HG03039 (cell line): ENCODE data around the gene PTPRN2.
"Not testable (repeated sequence)": the region's sequence is repeated elsewhere in the genome, so short reads cannot be mapped to it uniquely, and the experiment has no call there.

Experiments used
- ATAC-seq: cut with Tn5 transposase; IDR thresholded peaks from one replicate; pipeline ENCODE4 v1.9.1; 2021; ENCODE audit warnings: mild to moderate bottlenecking, moderate library complexity; ENCODE audit not compliant: unreplicated experiment

PTPRN2 gene

DNA sequence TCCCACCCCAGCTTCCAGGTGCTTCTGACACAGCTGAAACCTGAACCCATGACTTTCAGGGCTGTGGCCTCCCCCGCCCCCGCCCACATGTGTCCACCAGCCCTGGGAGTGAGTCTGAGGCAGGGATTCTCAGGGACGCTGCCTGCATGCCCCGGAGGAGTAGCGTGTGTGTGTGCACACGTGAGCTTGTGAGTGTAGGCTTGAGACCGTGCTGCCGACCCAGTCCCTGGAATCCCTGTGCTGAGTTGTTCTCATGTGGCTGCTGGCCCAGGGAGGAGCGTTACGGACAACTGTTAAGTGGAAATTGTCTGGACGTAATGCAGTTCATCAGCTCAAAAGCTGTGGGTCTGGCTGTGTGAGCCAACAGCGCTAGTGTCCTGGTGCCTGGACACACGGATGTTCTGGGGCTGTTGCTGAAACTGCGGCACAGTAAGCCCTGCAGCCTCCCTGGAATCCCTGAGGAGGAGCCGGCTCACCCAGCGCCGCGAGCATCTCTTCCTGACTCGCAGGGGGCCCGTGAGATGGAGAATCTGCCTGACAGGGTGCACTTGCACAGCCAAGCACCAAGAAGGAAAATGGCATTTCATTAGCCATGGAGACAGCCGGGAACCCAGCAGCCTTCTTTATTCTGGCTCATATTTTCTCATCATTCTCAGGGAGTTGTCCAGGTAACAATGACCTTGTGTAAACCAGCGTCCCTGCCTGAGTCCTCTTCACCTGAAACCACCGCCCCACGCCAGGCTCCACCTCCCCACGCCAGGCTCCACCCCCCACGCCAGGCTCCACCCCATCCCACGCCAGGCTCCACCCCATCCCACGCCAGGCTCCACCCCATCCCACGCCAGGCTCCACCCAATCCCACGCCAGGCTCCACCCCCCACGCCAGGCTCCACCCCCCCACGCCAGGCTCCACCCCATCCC lies 603.9 kb downstream of the PTPRN2 start:
- no peak for ATAC-seq

DNA sequence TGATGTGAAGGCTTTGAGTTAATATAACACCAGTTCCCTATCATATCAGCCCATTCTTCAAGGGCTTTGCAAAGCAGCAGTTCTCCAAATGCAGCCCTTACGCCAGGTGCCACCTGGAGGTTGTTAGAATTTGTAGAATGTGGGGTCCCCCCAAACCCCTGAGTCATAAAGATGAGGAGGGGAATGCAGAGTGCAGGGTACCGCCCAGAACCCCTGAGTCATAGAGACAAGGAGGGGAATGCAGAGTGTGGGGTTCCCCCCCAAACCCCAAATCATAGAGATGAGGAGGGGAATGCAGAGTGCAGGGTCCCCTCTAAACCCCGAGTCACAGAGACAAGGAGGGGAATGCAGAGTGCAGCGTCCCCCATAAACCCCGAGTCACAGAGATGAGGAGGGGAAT lies 605.8 kb downstream of the PTPRN2 start:
- ATAC-seq: no peak

DNA sequence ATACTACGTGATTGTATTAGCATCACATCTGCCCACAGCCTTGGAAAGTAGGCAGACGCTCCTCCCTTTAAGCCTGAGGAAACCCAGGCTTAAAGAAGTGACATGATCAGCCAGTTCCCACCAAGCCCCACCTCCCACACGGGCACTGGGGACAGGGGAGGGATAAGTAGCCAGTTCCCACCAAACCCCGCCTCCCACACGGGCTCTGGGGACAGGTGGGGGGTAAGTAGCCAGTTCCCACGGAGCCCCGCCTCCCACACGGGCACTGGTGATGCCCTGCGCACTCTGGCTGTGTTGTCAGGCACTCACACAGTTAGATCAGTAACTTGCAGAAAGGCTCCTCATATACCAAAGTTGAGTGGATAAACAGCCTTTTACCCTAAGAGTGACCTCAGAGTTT lies 606.8 kb downstream of the PTPRN2 start:
- no peak for ATAC-seq

DNA sequence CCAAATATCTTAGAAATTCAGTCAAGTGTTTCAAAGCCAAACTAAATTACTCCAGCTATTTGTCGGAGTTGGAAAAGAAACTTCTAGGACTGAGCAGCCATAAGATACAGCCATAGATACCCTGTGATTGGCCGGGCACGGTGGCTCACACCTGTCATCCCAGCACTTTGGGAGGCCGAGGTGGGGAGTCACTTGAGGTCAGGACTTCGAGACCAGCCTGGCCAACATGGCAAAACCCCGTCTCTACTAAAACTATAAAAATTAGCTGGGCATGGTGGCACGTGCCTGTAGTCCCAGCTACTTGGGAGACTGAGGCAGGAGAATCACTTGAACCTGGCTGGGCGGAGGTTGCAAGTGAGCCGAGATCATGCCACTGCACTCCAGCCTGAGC lies 607.3 kb downstream of the PTPRN2 start:
- not testable (repeated sequence) for ATAC-seq

- ATAC-seq: no peak
These were observed 607.8 kb downstream of the PTPRN2 start for GRCh38 chr7:157979636-157980340.

DNA sequence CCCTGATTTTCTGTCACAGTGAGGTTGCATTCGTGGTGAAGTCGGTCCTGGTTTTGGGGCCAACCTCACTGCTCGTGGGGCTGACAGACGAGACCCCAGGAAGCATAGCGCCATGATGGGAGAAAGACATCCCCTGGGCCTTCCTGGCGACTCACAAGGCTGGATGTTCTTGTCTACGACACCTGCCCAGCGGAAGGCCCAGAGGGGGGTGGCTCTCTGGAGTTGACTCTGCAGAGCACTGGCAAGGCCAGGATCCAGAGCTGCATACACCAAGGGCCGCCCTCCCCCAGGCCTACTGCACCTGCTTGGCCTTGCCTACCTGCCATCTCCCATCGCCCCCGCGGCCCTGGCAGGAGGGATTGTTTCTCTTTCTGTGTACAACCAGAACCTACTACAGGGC lies 608.9 kb downstream of the PTPRN2 start:
- no peak for ATAC-seq

GRCh38 chr7:157977717-157978496 lies 609.7 kb downstream of the PTPRN2 start:
- ATAC-seq: no peak

DNA sequence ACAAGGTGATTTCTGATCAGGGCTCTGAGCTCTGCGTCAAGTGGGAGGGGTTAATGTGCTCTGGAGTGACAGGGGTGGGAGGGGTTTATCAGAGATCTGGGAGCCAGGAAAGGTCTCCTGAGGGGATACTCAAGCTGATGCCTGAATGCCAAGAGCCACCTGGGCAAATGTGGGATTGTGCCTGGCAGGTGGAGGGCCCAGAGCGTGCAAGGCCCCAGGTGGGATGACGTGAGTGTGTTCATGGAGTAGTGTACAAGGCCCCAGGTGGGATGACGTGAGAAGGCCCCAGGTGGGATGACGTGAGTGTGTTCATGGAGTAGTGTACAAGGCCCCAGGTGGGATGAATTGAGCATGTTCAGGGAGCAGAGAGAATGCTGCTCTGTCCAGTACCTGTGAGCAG lies 610.3 kb downstream of the PTPRN2 start:
- ATAC-seq: no peak

GRCh38 chr7:157976406-157976805 lies 611.2 kb downstream of the PTPRN2 start:
- ATAC-seq: no peak

DNA sequence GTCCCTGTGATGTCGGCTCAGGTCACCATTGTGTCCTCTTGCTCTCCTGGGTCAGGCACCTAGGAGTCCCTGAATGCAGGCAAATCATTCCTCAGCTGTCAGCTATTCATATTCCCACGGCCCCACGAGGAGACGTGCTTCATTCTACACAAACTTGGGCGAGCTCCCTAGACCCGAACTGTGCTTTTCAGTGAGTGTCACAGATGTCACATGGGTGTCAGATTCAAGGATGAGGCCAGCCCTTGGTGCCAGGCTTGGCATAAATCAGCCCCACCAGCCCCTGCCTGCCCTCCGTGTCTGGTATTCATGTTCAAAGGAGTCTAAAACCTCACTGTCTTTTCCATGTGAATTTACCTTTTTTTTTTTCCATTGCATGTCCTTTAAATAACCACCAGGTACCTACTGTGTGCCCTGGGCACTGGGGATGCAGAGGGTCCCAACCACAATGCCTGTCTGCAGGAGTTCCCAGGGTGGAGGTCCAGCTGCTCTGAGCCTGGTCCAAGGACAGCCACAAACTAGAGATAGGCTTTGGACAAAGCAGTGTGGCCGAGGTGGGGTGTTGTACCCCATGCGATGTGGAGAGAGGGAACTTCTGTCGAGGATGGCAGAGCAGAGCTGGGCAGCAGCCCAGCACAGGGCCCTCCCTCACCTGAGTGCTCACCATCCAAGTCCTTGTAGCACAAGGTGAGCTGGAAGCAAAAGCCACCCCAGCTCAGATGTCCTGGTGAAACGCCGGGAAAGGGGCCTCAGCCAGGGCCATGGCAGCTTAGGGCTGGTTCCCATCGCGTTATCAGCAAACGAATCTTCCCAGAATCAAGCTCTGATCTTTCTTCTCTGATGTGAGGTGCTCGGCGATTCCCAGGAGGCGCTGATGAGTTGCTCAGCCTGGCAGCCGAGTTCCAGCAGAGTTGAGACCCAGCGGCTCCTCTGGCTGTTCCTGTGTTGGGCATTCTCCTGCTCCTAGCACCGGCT lies 611.9 kb downstream of the PTPRN2 start:
- no peak for ATAC-seq

- ATAC-seq: no peak
These were observed 612.9 kb downstream of the PTPRN2 start for GRCh38 chr7:157974678-157975230.

DNA sequence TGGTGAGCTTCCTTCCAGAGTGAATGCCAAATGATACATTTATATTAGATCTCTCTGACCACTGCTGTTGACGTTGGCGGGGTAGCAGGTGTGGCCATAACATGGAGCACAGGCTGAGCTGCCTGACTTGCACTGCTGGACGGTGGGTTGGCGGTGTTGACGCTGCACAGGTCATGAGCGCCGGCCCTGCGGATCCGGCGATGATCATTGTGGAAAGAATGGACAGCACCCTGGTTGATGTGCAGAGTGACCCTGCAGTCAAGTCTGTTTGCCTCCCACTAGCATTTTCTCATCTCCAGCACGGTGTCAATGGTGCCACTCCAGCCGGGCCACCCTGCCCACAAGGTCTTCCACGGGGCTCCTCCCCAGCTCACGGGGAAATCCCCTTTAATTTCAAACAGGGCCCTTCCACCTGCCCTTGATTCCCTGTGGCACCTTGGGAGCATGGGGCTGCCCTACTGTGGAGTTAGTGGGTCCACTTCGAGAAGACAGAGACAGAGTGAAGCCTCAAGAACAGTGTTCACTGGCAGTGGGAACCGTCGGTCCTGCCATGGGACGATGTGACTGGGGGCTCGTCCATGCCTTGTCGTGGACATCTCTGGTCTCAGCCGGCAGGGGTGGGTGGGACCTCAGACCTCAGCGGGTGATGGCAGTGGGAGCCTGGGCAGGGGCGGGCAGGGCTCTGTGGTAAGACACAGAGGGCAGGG lies 613.5 kb downstream of the PTPRN2 start:
- no peak for ATAC-seq

- ATAC-seq: no peak
These were observed 614.7 kb downstream of the PTPRN2 start for GRCh38 chr7:157972914-157973313.

GRCh38 chr7:157971501-157971900 lies 616.1 kb downstream of the PTPRN2 start:
- ATAC-seq: no peak

GRCh38 chr7:157970744-157971143 lies 616.9 kb downstream of the PTPRN2 start:
- no peak for ATAC-seq

DNA sequence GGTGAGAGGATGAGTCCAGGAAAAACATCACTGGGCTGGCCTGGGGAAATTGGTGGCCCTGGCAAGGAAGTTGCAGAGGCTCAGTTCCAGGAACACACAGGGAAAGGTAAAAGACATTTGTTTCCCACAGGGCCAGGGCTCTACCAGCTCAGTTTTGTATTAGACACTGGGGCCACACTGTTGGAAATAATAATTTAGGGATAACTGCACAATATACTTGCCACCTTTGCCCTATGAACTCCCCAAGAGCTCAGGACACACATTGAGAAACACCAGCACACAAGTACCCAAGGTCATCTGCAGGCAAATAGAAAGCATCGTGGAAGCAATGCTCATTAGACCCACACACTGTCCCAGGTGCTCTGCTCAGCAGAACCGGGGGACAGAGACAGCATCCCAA lies 617.6 kb downstream of the PTPRN2 start:
- no peak for ATAC-seq

GRCh38 chr7:157966490-157966889 lies 621.1 kb downstream of the PTPRN2 start:
- no peak for ATAC-seq

DNA sequence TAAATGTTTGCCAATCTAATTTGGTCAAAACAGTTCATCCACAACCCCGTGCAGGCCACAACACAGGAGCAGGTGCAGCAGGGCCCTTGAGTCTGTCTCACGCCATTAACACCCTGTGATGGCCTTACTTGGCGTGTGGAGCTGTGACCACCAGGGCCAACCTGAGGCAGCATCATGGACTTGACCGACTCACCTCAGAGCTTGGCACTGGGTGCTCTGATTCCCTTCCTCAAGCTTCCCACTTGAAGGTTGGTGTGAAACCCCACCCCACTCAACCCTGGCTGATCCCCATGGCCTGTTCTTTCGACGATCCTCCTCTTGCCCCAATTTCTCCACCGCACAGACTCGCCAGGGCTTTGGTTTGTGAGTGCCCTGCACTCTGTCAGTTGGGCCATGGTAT lies 623.1 kb downstream of the PTPRN2 start:
- ATAC-seq: no peak

GRCh38 chr7:157964016-157964415 lies 623.6 kb downstream of the PTPRN2 start:
- no peak for ATAC-seq
